ENCODE results near the gene ACKR2. TPM values are rescaled to one million over a fixed set of nuclear protein-coding genes. Genes with fewer than 3 reads are reported as not detected.

Gene ACKR2
- total and polyA plus RNA-seq, 12 donors, result 0.15 to 2.1 (median 1.1) TPM

- no peaks in the 10 kb centered on the region for H3K36me3 ChIP-seq
- ATAC-seq, result peak in 7 of 8 donors; percentile 43 to 83 (median 64)
- TF ChIP-seq CTCF (IDR thresholded peaks at IDR 0.05), result no peak
- no peaks in the 10 kb centered on the region for H3K27me3 ChIP-seq
- peak; percentile 41 to 51 for DNase-seq
- 10 to 19% methylated on average over 5 of the region's 5 CpGs for WGBS, 2 donors
- peak overlapping the region in 5 of 10 donors; percentile 5 to 64 (median 47) for H3K27ac ChIP-seq
- no peak overlapping the region for H3K4me3 ChIP-seq
- intact Hi-C loops (cut with DNase I), result loop anchor here in 1 of 10 donors (5.0 kb wide), 1 partner anchor 89 kb away; no protein-coding TSS in a partner anchor
- peaks cover 0 to 20% (median 11%) of the 10 kb centered on the region in 9 donors for H3K4me1 ChIP-seq
- no peaks in the 10 kb centered on the region for H3K9me3 ChIP-seq
Observed at GRCh38 chr3:42871592-42872196, 62.4 kb downstream of the ACKR2 start.

- no peak for TF ChIP-seq CTCF (IDR thresholded peaks at IDR 0.05)
- Histone ChIP-seq H3K4me1 (peaks cover 0 to 20% (median 11%) of the 10 kb centered on the region in 9 donors), H3K9me3 (no peaks in the 10 kb centered on the region), H3K27ac (no peak overlapping the region), H3K27me3 (no peaks in the 10 kb centered on the region), H3K4me3 (no peak overlapping the region), H3K36me3 (no peaks in the 10 kb centered on the region)
- WGBS, 2 donors, result 76 to 82% methylated on average over 1 of the region's 1 CpG
- ATAC-seq, result peak in 2 of 8 donors; percentile 37 to 52
- no peak for DNase-seq
- intact Hi-C loops (cut with DNase I), result loop anchor here in 1 of 10 donors (5.0 kb wide), 1 partner anchor 90 kb away; no protein-coding TSS in a partner anchor
Observed at GRCh38 chr3:42872718-42873117, 63.5 kb downstream of the ACKR2 start.

- no peak overlapping the region for H3K27ac ChIP-seq
- H3K4me1 ChIP-seq, result peaks cover 0 to 20% (median 11%) of the 10 kb centered on the region in 9 donors
- intact Hi-C loops (cut with DNase I), result loop anchor here in 1 of 10 donors (5.0 kb wide), 1 partner anchor 91 kb away; no protein-coding TSS in a partner anchor
- H3K9me3 ChIP-seq, result no peaks in the 10 kb centered on the region
- no peak for DNase-seq
- no peak for ATAC-seq
- H3K27me3 ChIP-seq, result no peaks in the 10 kb centered on the region
- no peaks in the 10 kb centered on the region for H3K36me3 ChIP-seq
- no peak for TF ChIP-seq CTCF (IDR thresholded peaks at IDR 0.05)
- 80 to 85% methylated on average over 9 of the region's 9 CpGs for WGBS, 2 donors
- H3K4me3 ChIP-seq, result no peak overlapping the region
Observed at GRCh38 chr3:42873221-42873982, 64.2 kb downstream of the ACKR2 start.

GRCh38 chr3:42874749-42875148 is 65.5 kb downstream of the ACKR2 start:
- H3K36me3 ChIP-seq, result no peaks in the 10 kb centered on the region
- peaks cover 0 to 20% (median 11%) of the 10 kb centered on the region in 9 donors for H3K4me1 ChIP-seq
- ATAC-seq (no peak), DNase-seq (no peak)
- H3K27ac ChIP-seq, result no peak overlapping the region
- no peaks in the 10 kb centered on the region for H3K9me3 ChIP-seq
- TF ChIP-seq CTCF (IDR thresholded peaks at IDR 0.05), result no peak
- intact Hi-C loops (cut with DNase I), result loop anchor here in 2 of 10 donors (5.0 kb wide), 3 partner anchors 37 to 92 kb away; no protein-coding TSS in a partner anchor
- H3K27me3 ChIP-seq, result no peaks in the 10 kb centered on the region
- 91 to 96% methylated on average over 10 of the region's 10 CpGs for WGBS, 2 donors
- H3K4me3 ChIP-seq, result no peak overlapping the region
